Stimulated activated CD4-positive, alpha-beta T cell treated with anti-CD3 and anti-CD28 coated beads, Interleukin-1b, Interleukin-23, amount 100 ng/mL, for 1 hour (primary cell): Measurements from ENCODE around the gene HSPA6.
"Not testable (repeated sequence)": the region's sequence is repeated elsewhere in the genome, so short reads cannot be mapped to it uniquely, and the experiment has no call there.

Source experiments
- DNase-seq, 2 donors: peaks; one replicate each; pipeline ENCODE4 v3.0.0-alpha.2; 2020; ENCODE audit warnings: low read depth in 2 of 2

HSPA6 gene

DNA sequence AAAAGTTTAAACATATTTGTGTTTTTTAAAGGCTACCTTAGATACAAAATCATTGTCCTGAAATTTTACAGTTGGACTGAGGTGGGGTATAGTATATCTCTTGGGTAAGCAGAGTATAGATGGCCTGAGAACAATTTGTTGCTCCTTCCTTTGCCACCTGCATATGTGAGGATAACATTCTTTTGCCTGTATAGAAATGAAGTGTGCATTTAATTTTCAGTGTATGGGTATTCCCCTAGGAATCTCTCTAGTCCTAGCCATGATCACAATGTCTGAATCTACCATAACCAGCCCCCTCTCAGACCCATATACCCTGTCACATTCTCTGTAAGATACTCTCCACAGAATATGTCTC, 21.0 kb upstream of the HSPA6 start:
- no peak for DNase-seq

GRCh38 chr1:161505686-161506085, 18.7 kb upstream of the HSPA6 start:
- no peak for DNase-seq

- no peak for DNase-seq
Observed at GRCh38 chr1:161506336-161507223, 17.8 kb upstream of the HSPA6 start.

DNA sequence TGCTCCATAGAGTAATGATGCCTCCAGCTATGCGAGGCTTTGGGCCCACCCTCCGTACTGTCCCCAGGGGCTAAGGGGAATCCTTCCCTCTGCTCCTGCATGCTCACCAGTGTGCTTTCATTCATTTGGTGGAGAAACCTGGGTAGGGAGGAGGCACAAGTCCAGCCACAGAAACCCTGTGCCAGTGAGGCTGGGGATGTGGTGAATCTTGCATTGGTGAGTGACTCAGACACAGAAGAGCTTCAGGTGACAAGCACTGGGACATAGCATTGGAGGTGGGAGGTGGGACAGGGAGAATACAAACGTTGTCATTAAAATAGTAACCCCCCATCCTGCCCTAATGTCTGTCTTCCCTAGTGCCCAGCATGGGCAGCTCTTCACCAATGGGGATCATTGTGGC, 13.9 kb upstream of the HSPA6 start:
- DNase-seq = no peak

DNA sequence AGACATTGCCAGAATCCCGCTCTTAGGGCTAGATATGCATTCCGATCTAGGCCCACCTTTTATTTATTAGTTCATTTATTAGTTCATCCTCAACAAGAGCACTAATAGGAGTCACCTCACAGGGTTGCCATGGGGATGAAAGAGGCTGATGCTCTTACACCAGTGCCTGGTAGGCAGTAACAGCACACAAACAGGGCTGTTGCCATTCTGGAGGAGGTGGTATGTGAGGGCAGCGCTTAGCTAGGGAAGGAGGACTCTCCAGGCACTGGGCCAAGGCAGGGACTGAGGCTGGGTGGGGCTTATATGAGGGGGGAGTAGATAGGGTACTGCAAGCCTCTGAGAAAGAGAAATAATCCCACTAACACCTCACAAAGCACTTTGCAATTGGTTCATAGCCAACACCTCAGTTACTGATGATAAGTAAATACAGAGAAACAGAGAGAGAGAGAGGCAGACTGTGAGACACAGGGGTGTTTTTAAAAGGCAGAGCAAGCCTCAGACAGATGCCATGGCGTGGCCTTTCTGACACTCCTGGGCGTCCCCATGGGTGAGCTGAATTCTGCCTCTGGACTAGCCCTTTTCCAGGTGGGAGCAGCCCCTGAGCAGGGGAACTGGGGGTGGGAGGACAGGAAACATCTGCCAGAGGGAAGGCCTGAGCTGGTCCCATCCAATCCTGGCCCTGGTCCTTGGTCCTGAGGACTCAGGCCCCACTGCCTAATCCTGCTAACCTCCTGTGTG, 13.2 kb upstream of the HSPA6 start:
- DNase-seq = no peak

- no peak for DNase-seq
Observed at GRCh38 chr1:161511756-161512060, 12.6 kb upstream of the HSPA6 start.

DNA sequence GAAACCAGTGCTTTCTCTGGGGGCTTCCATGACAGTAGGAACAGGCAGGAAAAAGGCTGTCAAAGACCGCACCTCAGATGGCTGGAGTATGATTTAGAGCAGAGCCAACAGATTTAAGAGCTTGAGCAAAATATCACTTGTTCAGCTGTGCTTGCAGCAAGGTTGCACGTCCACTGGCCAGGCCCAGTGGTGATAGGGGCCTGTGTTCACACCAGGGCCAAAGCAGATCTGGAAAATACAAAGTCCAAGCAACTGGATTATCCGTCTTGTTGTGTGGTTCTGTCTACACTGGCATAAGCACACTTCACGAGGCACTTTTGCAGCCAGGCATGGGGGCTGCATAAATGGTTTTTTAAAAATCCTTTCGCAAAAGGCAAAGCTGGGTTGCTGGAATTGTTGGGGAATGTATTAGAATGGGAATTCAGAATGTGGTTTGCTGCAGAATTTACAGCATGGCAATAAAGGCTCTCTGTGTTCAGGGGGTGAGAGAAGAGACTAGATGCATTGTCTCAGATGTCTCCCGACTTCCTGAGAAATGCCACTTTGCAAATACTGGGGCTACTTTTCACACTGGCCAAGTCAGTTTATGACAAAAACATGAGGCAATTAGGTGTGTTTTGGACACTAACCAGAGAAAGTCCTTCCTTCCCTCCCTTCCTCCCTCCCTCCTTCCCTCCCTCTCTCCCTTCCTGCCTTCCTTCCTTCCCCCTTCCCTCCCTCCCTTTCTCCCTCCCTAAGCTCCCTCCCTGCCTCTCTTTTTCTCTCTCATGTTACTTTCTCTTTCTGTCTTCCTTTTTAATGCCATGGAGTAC, 11.5 kb upstream of the HSPA6 start:
- not testable (repeated sequence) for DNase-seq

DNA sequence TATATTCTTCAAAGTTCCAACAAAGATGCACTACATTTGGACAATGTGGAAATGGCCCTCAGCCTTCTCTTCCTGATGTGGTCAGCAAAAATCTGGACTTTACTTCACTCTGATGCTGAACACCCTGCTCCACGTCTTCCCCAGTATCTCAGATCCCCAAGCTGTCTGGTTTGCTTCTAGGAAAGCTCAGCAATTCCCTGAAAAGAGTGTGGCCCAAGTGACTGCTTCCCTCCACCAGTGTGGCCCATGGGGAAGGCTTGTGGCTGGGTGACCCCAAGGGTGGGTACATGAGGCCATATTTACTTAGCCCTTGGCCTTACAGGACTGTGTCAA, 10.9 kb upstream of the HSPA6 start:
- DNase-seq = not testable (repeated sequence)

- not testable (repeated sequence) for DNase-seq
Observed at GRCh38 chr1:161513953-161514352, 10.4 kb upstream of the HSPA6 start.

- DNase-seq = not testable (repeated sequence)
Observed at GRCh38 chr1:161523041-161523816, 1.1 kb upstream of the HSPA6 start.

DNA sequence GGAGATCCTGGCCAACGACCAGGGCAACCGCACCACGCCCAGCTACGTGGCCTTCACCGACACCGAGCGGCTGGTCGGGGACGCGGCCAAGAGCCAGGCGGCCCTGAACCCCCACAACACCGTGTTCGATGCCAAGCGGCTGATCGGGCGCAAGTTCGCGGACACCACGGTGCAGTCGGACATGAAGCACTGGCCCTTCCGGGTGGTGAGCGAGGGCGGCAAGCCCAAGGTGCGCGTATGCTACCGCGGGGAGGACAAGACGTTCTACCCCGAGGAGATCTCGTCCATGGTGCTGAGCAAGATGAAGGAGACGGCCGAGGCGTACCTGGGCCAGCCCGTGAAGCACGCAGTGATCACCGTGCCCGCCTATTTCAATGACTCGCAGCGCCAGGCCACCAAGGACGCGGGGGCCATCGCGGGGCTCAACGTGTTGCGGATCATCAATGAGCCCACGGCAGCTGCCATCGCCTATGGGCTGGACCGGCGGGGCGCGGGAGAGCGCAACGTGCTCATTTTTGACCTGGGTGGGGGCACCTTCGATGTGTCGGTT, 477 bp downstream of the HSPA6 start:
- not testable (repeated sequence) for DNase-seq

- not testable (repeated sequence) for DNase-seq
Observed at GRCh38 chr1:161525321-161525720, 981 bp downstream of the HSPA6 start.

GRCh38 chr1:161525918-161526317, 1.6 kb downstream of the HSPA6 start:
- not testable (repeated sequence) for DNase-seq

DNA sequence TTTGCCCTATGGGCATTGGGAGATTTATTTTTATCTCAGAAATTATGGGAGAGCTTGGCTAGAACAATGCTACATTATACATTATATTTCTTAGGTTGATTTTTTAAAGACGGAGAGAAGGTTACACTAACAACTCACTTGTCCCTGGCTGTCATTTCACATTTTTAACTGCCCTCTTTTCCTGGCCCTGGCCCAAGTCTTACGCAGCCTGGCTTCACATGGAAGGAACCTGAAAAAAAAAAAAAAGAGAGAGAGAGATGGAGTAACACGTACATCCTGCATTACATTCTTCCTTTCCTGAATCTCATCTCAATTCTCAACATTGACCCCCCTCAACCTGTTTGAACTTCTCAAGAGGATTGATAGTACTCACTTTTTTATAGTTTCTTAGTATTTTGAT, 4.2 kb downstream of the HSPA6 start:
- DNase-seq = not testable (repeated sequence)

- DNase-seq = not testable (repeated sequence)
Observed at GRCh38 chr1:161529463-161530104, 5.2 kb downstream of the HSPA6 start.

- DNase-seq = peak in 1 of 2 donors; percentile 67
Observed at GRCh38 chr1:161530158-161530557, 5.8 kb downstream of the HSPA6 start.

- peak; percentile 77 to 90 for DNase-seq
Observed at GRCh38 chr1:161530671-161531641, 6.6 kb downstream of the HSPA6 start.

- no peak for DNase-seq
Observed at GRCh38 chr1:161531986-161532643, 7.8 kb downstream of the HSPA6 start.
